Measurements from ENCODE around the gene ZNF223.

Gene ZNF223

DNA sequence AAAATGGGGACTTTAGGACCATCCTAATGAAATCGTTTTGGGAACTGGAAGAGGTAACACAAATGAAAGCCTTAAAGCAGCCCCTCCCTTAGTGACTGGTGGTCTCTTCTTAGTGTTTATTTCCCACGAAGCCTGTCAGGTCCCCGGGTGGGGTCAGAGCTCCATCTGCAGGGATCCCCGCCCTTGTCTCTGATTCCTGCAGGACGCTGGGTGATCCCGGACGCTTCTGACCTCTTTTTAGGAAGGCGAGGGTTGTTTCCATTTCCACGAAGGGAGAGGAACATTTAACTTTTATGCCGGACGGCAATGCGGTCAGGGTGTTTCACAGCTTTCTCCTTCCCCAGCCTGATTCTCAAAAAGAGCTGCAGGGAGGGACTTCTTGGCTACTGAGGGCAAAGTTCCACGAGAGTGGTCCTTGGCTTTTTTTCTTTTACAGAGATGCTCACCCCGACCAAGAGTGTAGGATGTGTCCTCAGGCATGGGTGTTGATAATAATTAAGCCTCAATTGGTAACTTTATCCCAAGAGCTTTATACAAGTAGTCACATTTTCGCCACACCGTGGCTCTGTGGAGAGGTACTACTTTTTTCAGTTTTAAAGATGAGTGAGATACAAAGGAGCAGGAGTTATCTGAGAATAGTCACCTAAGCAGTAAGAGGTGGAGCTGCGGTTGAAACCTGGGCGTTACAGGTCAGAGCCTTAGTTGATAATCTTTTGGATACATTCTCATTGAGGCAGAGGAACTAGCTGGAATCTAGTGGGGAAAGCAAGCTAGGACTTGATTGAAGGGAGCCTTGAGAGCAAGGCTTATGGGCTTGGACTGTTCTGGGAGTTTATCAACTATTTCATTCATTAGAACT lies 20.9 kb downstream of the ZNF223 start:
- DNase-seq: no peak

GRCh38 chr19:44076325-44076724 lies 24.5 kb downstream of the ZNF223 start:
- no peak for DNase-seq

GRCh38 chr19:44092108-44092507 lies 40.3 kb downstream of the ZNF223 start:
- DNase-seq: no peak

DNA sequence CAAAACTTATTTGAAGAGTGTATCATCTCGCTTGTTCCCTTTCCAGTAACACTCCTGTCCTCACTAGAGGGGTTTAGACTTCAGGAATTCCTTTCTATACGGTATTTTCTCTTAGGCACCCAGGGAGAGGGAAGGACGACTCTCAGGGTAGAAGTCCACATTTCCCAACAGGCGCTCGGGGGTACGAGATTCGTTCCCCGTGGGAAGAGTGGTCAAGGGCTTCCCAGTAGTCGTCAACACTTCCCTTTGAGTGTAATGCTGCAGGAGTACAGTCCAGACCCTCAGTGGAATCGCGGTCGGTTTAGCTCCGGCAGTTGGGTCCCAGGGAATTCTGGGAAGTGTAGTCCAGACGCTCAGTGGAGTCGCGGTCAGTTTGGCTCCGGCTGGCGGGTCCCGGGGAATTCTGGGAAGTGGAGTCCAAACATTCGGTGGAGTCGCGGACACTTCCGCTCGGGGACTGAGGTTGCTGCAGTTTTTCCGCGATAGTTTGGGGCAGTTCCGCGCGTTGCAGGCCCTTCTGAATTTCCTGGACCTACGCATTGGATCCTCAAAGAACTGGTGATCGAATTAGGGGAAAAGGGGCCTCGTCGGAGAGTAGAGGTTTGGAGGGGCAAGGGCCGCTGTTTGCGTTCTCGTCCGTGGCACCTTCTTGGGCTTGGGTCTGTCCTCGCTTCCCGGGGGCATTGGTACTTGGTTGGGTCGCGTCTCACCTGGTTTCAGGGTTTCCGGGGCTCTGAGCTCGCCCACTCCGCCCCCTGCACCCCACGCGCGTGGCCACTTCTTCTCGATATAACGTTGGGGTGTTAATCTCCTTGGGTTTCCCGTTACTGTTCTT lies 42.3 kb downstream of the ZNF223 start, which contains the start of gene ZNF224:
Gene ZNF224, plus strand, starts transcription at position 431 of the 835 bp plus-strand sequence. CDS start 3,513 bp downstream, outside the sequence.
- peak; percentile 62 for DNase-seq

DNA sequence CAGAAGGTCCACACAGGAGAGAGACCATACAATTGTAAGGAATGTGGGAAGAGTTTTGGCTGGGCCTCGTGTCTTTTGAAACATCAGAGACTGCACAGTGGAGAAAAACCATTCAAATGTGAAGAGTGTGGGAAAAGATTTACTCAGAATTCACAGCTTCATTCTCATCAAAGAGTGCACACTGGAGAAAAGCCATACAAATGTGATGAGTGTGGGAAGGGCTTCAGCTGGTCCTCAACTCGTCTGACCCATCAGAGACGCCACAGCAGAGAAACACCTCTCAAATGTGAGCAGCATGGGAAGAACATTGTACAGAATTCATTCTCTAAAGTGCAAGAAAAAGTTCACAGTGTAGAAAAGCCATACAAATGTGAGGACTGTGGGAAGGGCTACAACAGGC lies 55.9 kb downstream of the ZNF223 start:
- DNase-seq: no peak

DNA sequence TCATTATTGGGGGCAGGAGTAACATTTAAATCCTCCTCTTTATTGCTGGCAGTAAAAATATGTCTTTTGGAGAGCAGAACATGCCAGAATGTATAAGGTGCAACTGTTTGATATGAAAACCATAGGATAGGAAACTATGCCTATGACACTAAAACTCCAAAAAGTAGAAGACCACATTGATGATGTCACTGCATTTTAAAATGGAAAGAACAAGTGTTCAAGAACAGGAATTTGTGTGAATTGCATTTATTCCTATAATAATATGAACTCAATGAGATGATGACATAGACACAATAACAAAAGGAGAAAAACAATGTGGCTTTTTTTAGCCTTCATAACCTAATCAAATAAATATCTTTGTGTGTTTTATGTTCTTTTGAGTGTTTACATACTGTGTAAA lies 57.6 kb downstream of the ZNF223 start:
- no peak for DNase-seq

DNA sequence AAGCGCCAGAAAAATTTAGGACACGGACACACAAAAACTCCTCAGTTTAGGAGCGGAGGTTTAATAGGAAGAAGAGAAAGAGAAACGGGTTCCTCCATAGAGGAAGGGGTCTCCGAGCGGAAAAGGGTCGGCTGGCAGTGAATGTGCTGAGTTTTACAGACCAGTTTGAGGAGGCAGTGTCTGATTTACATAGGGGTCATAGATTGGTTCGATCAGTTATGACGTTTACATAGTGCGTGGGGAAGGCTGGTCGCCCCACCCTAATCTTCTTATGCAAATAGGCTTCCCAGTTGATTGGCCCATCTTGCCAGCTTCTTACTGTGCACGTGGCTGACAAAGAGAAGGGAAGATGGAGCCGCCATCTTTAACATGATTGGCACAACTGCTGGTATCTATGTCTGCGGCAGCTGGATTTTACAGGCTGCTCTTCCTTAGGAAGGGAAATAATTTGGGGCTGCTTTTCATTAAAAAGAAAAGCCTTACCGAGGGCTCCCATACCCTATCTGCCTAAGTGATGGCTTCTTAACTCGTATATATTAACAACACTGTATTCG lies 60.2 kb downstream of the ZNF223 start:
- no peak for DNase-seq

DNA sequence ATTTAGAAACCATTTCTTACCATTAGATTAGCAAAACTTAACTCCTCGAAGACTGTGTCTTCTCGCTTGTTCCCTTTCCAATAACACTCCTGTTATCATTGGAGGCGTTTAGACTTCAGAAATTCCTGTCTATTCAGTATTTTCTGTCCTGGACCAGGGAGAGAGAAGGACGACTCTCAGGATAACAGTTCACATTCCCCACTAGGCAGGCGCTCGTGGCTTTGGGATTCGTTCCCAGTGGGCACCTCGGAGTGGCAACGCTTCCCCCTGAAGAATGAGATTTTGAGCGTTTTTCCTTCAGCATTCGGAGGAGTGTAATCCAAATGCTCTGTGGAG lies 60.9 kb downstream of the ZNF223 start:
- DNase-seq: no peak

DNA sequence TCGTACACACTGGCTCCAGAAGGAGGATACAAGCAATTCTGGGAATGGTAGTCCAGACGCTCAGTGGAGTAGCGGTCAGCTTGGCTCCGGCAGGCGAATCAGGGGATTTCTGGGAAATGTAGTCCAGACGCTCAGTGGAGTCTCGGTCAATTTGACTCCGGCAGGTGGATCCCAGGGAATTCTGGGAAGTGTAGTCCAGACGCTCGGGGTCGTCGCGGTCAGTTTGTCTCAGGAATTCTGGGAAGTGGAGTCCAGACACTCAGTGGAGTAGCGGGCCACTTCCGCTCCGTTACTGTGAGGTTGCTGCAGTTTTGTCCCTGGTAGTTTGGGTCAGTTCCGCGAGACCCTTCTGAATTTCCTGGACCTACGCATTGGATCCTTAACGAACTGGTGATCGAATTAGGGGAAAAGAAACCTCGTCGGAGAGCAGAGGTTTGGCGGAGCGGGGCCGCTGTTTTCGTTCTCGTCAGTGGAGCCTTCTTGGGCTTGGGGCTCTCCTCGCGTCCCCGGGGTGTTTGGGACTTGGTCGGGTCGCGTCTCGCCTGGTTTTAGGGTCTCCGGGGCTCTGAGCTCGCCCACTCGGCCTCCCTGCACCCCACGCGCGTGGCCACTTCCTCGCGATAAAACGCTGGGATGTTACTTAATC lies 61.4 kb downstream of the ZNF223 start, which contains the start of gene ZNF225:
Gene ZNF225, plus strand, starts transcription at position 262 of the 646 bp plus-strand sequence. CDS start 2,429 bp downstream, outside the sequence.
- peak; percentile 69 for DNase-seq

GRCh38 chr19:44113784-44114390 lies 62.1 kb downstream of the ZNF223 start:
- DNase-seq: no peak
